H9 (cell line): Measurements from ENCODE around the gene NEMF. TPM values are rescaled to one million over a fixed set of nuclear protein-coding genes. Genes with fewer than 3 reads are reported as not detected.

ENCODE experiments used
- DNase-seq: peaks from one replicate; pipeline ENCODE4 v3.0.0-alpha.2; 2017
- H2AFZ ChIP-seq: one replicate; pipeline ENCODE4 v1.6.1; 2013; ENCODE audit warnings: mild to moderate bottlenecking, low read length, control low read depth, moderate library complexity
- H2AK5ac ChIP-seq: 2 replicates; pipeline ENCODE4 v1.6.1; 2013; ENCODE audit warnings: low read length, control low read depth, mixed read lengths; ENCODE audit not compliant: insufficient read length
- H2BK120ac ChIP-seq: one replicate; pipeline ENCODE4 v1.6.1; 2013; ENCODE audit warnings: low read depth, mild to moderate bottlenecking, low read length, control low read depth, inconsistent platforms; ENCODE audit not compliant: poor library complexity, severe bottlenecking
- H2BK12ac ChIP-seq: 2 replicates; pipeline ENCODE4 v1.6.1; 2013; ENCODE audit warnings: low read length, control low read depth, mixed read lengths, low read depth; ENCODE audit not compliant: insufficient read length
- H2BK15ac ChIP-seq: 2 replicates; pipeline ENCODE4 v1.6.1; 2013; ENCODE audit warnings: low read depth, low read length, control low read depth
- H2BK20ac ChIP-seq: one replicate; pipeline ENCODE4 v1.6.1; 2013; ENCODE audit warnings: low read depth, mild to moderate bottlenecking, low read length, control low read depth, inconsistent platforms; ENCODE audit not compliant: poor library complexity, severe bottlenecking
- H2BK5ac ChIP-seq: 2 replicates; pipeline ENCODE4 v1.6.1; 2013; ENCODE audit warnings: low read length, control low read depth, mixed read lengths; ENCODE audit not compliant: insufficient read length
- H3K14ac ChIP-seq: 2 replicates; pipeline ENCODE4 v1.6.1; 2013; ENCODE audit warnings: low read length, control low read depth; ENCODE audit not compliant: insufficient read depth
- H3K18ac ChIP-seq: 2 replicates; pipeline ENCODE4 v1.6.1; 2013; ENCODE audit warnings: low read depth, mild to moderate bottlenecking, mixed read lengths, low read length, control low read depth; ENCODE audit not compliant: insufficient read length
- H3K23ac ChIP-seq: 2 replicates; pipeline ENCODE4 v1.6.1; 2013; ENCODE audit warnings: low read length, control low read depth, mixed read lengths, low read depth; ENCODE audit not compliant: insufficient read length
- H3K23me2 ChIP-seq: 2 replicates; pipeline ENCODE4 v1.6.1; 2013; ENCODE audit warnings: low read depth, mild to moderate bottlenecking, mixed read lengths, low read length, control low read depth; ENCODE audit not compliant: insufficient read length, poor library complexity, severe bottlenecking
- H3K27ac ChIP-seq: 2 replicates; pipeline ENCODE4 v1.5.1; 2013; ENCODE audit warnings: low read length, control low read depth, mixed read lengths, low read depth; ENCODE audit not compliant: insufficient read length
- H3K27me3 ChIP-seq: 2 replicates; pipeline ENCODE4 v1.6.1; 2013; ENCODE audit warnings: low read length, control low read depth, inconsistent platforms; ENCODE audit not compliant: insufficient read depth
- H3K4ac ChIP-seq: 2 replicates; pipeline ENCODE4 v1.6.1; 2013; ENCODE audit warnings: low read depth, mild to moderate bottlenecking, control low read depth, inconsistent platforms, low read length, moderate library complexity
- H3K4me1 ChIP-seq: 2 replicates; pipeline ENCODE4 v1.6.1; 2013; ENCODE audit warnings: low read length, control low read depth, inconsistent platforms; ENCODE audit not compliant: insufficient read depth
- H3K4me2 ChIP-seq: 2 replicates; pipeline ENCODE4 v1.6.1; 2013; ENCODE audit warnings: low read length, control low read depth, mixed read lengths; ENCODE audit not compliant: insufficient read length, insufficient read depth
- H3K56ac ChIP-seq: 2 replicates; pipeline ENCODE4 v1.6.1; 2013; ENCODE audit warnings: low read depth, mild to moderate bottlenecking, mixed read lengths, low read length, control low read depth; ENCODE audit not compliant: insufficient read length
- H3K79me1 ChIP-seq: 2 replicates; pipeline ENCODE4 v1.6.1; 2013; ENCODE audit warnings: low read depth, mild to moderate bottlenecking, moderate library complexity, low read length, control low read depth, inconsistent platforms; ENCODE audit not compliant: insufficient read depth, poor library complexity, severe bottlenecking
- H3K79me2 ChIP-seq: 2 replicates; pipeline ENCODE4 v1.6.1; 2013; ENCODE audit warnings: low read length, control low read depth, inconsistent platforms; ENCODE audit not compliant: insufficient read depth
- H3K9ac ChIP-seq: 2 replicates; pipeline ENCODE4 v1.6.1; 2013; ENCODE audit warnings: low read length, control low read depth, mixed read lengths; ENCODE audit not compliant: insufficient read length; ENCODE audit errors: extremely low read depth
- H3K9me3 ChIP-seq: one replicate; pipeline ENCODE4 v1.6.1; 2013; ENCODE audit warnings: low read depth, low read length, inconsistent platforms; ENCODE audit not compliant: control insufficient read depth
- H3T11ph ChIP-seq: one replicate; pipeline ENCODE4 v1.6.1; 2013; ENCODE audit warnings: mild to moderate bottlenecking, low read length, control low read depth, inconsistent platforms
- H4K20me1 ChIP-seq: one replicate; pipeline ENCODE4 v1.6.1; 2013; ENCODE audit not compliant: control insufficient read depth, insufficient read length, insufficient read depth
- H4K5ac ChIP-seq: 2 replicates; pipeline ENCODE4 v1.6.1; 2013; ENCODE audit warnings: low read depth, mild to moderate bottlenecking, mixed read lengths, low read length, control low read depth; ENCODE audit not compliant: insufficient read length
- H4K8ac ChIP-seq: replicated peaks from 2 replicates; pipeline ENCODE4 v1.6.1; 2013; ENCODE audit warnings: low read length, control low read depth, mixed read lengths, low read depth; ENCODE audit not compliant: insufficient read length
- H4K91ac ChIP-seq: 2 replicates; pipeline ENCODE4 v1.6.1; 2013; ENCODE audit warnings: low read depth, mild to moderate bottlenecking, moderate library complexity, mixed read lengths, low read length, control low read depth; ENCODE audit not compliant: insufficient read length
- H3K27ac Mint-ChIP-seq, 3 experiments: 2 replicates in 2 of 3; 3 replicates in 1 of 3; pipeline ENCODE4 v1.8.0; 2020 to 2021; ENCODE audit warnings: mixed read lengths in 3 of 3, mild to moderate bottlenecking in 1 of 3, moderate library complexity in 1 of 3
- H3K27me3 Mint-ChIP-seq: 2 replicates; pipeline ENCODE4 v1.8.0; 2021; ENCODE audit warnings: low read depth, mild to moderate bottlenecking, moderate library complexity, mixed read lengths
- H3K36me3 Mint-ChIP-seq, 3 experiments: 2 replicates in 2 of 3; 3 replicates in 1 of 3; pipeline ENCODE4 v1.8.0; 2020 to 2021; ENCODE audit warnings: low read depth in 3 of 3, mixed read lengths in 3 of 3; ENCODE audit not compliant: insufficient read depth in 1 of 3
- H3K4me1 Mint-ChIP-seq, 2 experiments: 2 replicates each; pipeline ENCODE4 v1.8.0; 2020; ENCODE audit warnings: mixed read lengths in 2 of 2
- H3K4me3 Mint-ChIP-seq, 2 experiments: 2 replicates in 1 of 2; 3 replicates in 1 of 2; pipeline ENCODE4 v1.8.0; 2020 to 2021; ENCODE audit warnings: mild to moderate bottlenecking in 2 of 2, mixed read lengths in 2 of 2, moderate library complexity in 1 of 2
- H3K9me3 Mint-ChIP-seq, 2 experiments: 2 replicates in 1 of 2; 3 replicates in 1 of 2; pipeline ENCODE4 v1.8.0; 2020; ENCODE audit warnings: mild to moderate bottlenecking in 2 of 2, mixed read lengths in 2 of 2, moderate library complexity in 1 of 2
- CTCF ChIP-seq: fragments of 200-600 bp; sonication (generic); conservative IDR thresholded peaks from 3 replicates; pipeline ENCODE4 v1.8.0; 2021; ENCODE audit warnings: antibody characterized with exemption, mild to moderate bottlenecking
- WGBS: extraction: QIAGEN DNeasy Blood & Tissue Kit; methylation state at CpG from one replicate; pipeline ENCODE4 v1.1.7; 2013; ENCODE audit warnings: missing lambda C conversion rate, low lambda C conversion rate, mixed read lengths; ENCODE audit not compliant: insufficient read length; ENCODE audit errors: extremely low coverage; 5-methylcytosine and 5-hydroxymethylcytosine counted together
- total RNA-seq: library from RNA; stranded (reverse); gene quantifications from 2 replicates; pipeline ENCODE4 v1.2.1, GENCODE V29; 2021

NEMF gene
- total RNA-seq, 1 experiment from 2014 or later: 57.4 TPM

GRCh38 chr14:49897414-49897813 lies 44.8 kb upstream of the NEMF start:
- H3K9ac ChIP-seq: no peak overlapping the region
- no peak overlapping the region for H3K56ac ChIP-seq
- no peak overlapping the region for H3K14ac ChIP-seq
- H3K4me1 ChIP-seq: no peaks in the 10 kb centered on the region
- H4K20me1 ChIP-seq: no peaks in the 10 kb centered on the region
- no peak overlapping the region for H2AK5ac ChIP-seq
- no peaks in the 10 kb centered on the region for H3K79me1 ChIP-seq
- peaks cover 20% of the 10 kb centered on the region; the same call in 1 of the 2 replicates for H3K79me2 ChIP-seq
- H4K5ac ChIP-seq: no peak overlapping the region
- no peak overlapping the region for H3K4ac ChIP-seq
- no peak overlapping the region for H4K91ac ChIP-seq
- no peak overlapping the region for H2BK15ac ChIP-seq
- peaks cover 9% of the 10 kb centered on the region for H3K23me2 ChIP-seq
- Mint-ChIP-seq H3K4me1 (peaks cover 28 to 32% of the 10 kb centered on the region in 2 experiments), H3K27ac (no peak overlapping the region), H3K27me3 (no peaks in the 10 kb centered on the region), H3K9me3 (peaks cover 0 to under 1% of the 10 kb centered on the region in 2 experiments; a peak in 2 of 5 replicates), H3K36me3 (peaks cover 15 to 27% (median 21%) of the 10 kb centered on the region in 3 experiments), H3K4me3 (no peak overlapping the region)
- no peak overlapping the region for H2BK12ac ChIP-seq
- no peaks in the 10 kb centered on the region for H3K27me3 ChIP-seq
- H3K4me2 ChIP-seq: no peak overlapping the region
- no peak overlapping the region for H2AFZ ChIP-seq
- no peak overlapping the region for H3K23ac ChIP-seq
- H2BK5ac ChIP-seq: no peak overlapping the region
- H2BK20ac ChIP-seq: no peak overlapping the region
- no peak overlapping the region for H3K27ac ChIP-seq
- H3K9me3 ChIP-seq: no peaks in the 10 kb centered on the region
- no peak for DNase-seq
- TF ChIP-seq CTCF: no peak
- no peak overlapping the region for H3T11ph ChIP-seq
- no peak overlapping the region for H3K18ac ChIP-seq
- H4K8ac ChIP-seq: no peak overlapping the region
- WGBS: no CpG with 5 or more reads among the region's 1 CpG
- H2BK120ac ChIP-seq: no peak overlapping the region
